ENCODE results near the gene EXOSC3.

- TF ChIP-seq SIN3A (IDR thresholded peaks at IDR 0.05; ENCODE audit: borderline replicate concordance, insufficient read depth, low read length): 0 out of 2 replicates have a peak, but pooled peaks have one; percentile 12
- peak in 1 of 2 experiments; percentile 48; a peak in 1 of 4 replicates for TF ChIP-seq REST (IDR thresholded peaks at IDR 0.05; ENCODE audit: insufficient read depth in 1 of 2, low read depth in 2 of 2, low read length in 2 of 2)
- TF ChIP-seq POLR2AphosphoS5 (IDR thresholded peaks at IDR 0.05; ENCODE audit: low read depth, low read length): peak; percentile 86
Observed at GRCh38 chr9:37800631-37801286, 15.9 kb upstream of the EXOSC3 start, which contains the start of gene DCAF10.

Data from PFSK-1 (cell line).